H1 (cell line): ENCODE measurements around the gene SWI5. TPM values are rescaled to one million over a fixed set of nuclear protein-coding genes. Genes with fewer than 3 reads are reported as not detected.

Experiments
- CTCF ChIA-PET: fragments of 300-600 bp; sonication (Branson Sonifier 250); formaldehyde crosslinking; loops from one replicate; lab custom pipeline; 2021; ENCODE audit not compliant: partially characterized antibody; lab: Charles Lee
- POLR2A ChIA-PET: fragments of 300-600 bp; sonication (Branson Sonifier 250); formaldehyde crosslinking; loops from one replicate; lab custom pipeline; 2021; ENCODE audit warnings: inconsistent platforms; ENCODE audit not compliant: partially characterized antibody; lab: Charles Lee
- DNase-seq, 2 experiments: peaks; one replicate each; pipeline versions ENCODE4 v3.0.0 to v3.0.0-alpha.2; 2010 to 2022; ENCODE audit warnings: low spot score in 2 of 2, low read depth in 1 of 2, mixed read lengths in 1 of 2
- FAIRE-seq: peaks from 2 replicates; lab custom pipeline; 2011; peaks lifted over from hg19 to GRCh38; lab: Jason Lieb, UNC
- H2AFZ ChIP-seq: 2 replicates; pipeline ENCODE4 v1.8.1; 2012; ENCODE audit warnings: low read length, inconsistent platforms
- H2AK5ac ChIP-seq: 2 replicates; pipeline ENCODE4 v1.6.1; 2013; ENCODE audit warnings: low read depth, low read length
- H2BK120ac ChIP-seq: replicated peaks from 2 replicates; pipeline ENCODE3; 2013; ENCODE audit warnings: low read depth, low read length, inconsistent platforms
- H2BK12ac ChIP-seq: 2 replicates; pipeline ENCODE4 v1.6.1; 2013; ENCODE audit warnings: low read depth, low read length
- H2BK15ac ChIP-seq: 2 replicates; pipeline ENCODE4 v1.6.1; 2013; ENCODE audit warnings: low read length
- H2BK20ac ChIP-seq: 2 replicates; pipeline ENCODE4 v1.6.1; 2013; ENCODE audit warnings: low read length
- H2BK5ac ChIP-seq: 2 replicates; pipeline ENCODE4 v1.6.1; 2013; ENCODE audit warnings: low read depth, low read length
- H3K14ac ChIP-seq: 2 replicates; pipeline ENCODE4 v1.6.1; 2013; ENCODE audit warnings: inconsistent platforms; ENCODE audit not compliant: insufficient read length
- H3K18ac ChIP-seq: 2 replicates; pipeline ENCODE4 v1.6.1; 2013; ENCODE audit warnings: low read length; ENCODE audit errors: extremely low read depth
- H3K23ac ChIP-seq: 2 replicates; pipeline ENCODE4 v1.6.1; 2013; ENCODE audit warnings: inconsistent platforms; ENCODE audit not compliant: insufficient read length
- H3K23me2 ChIP-seq: 2 replicates; pipeline ENCODE4 v1.6.1; 2013; ENCODE audit warnings: low read depth, low read length
- H3K27ac ChIP-seq: 2 replicates; pipeline ENCODE4 v1.6.1; 2011; ENCODE audit warnings: low read depth, low read length, inconsistent platforms
- H3K27me3 ChIP-seq, 4 experiments: replicated peaks in 1 of 4; 1 replicate in 1 of 4; 2 replicates in 3 of 4; pipeline versions ENCODE4 v1.6.1 to v1.8.1; 2011 to 2013; ENCODE audit warnings: low read length in 3 of 4, mild to moderate bottlenecking in 3 of 4, inconsistent platforms in 2 of 4, mixed read lengths in 2 of 4, moderate library complexity in 1 of 4; ENCODE audit not compliant: control insufficient read depth in 3 of 4, insufficient read depth in 3 of 4; ENCODE audit errors: extremely low read depth in 1 of 4
- H3K36me3 ChIP-seq, 4 experiments: 2 replicates each; pipeline versions ENCODE4 v1.6.1 to v1.8.1; 2011 to 2013; ENCODE audit warnings: mild to moderate bottlenecking in 4 of 4, low read length in 3 of 4, moderate library complexity in 2 of 4, control low read depth in 1 of 4, inconsistent platforms in 1 of 4; ENCODE audit not compliant: insufficient read depth in 4 of 4, control insufficient read depth in 2 of 4
- H3K4ac ChIP-seq: replicated peaks from 2 replicates; pipeline ENCODE3; 2013; ENCODE audit warnings: low read length, low read depth, mixed read lengths, inconsistent platforms; ENCODE audit not compliant: insufficient read length
- H3K4me1 ChIP-seq, 4 experiments: replicated peaks in 1 of 4; 1 replicate in 1 of 4; 2 replicates in 3 of 4; pipeline versions ENCODE4 v1.6.1 to v1.8.1; 2011 to 2013; ENCODE audit warnings: low read length in 3 of 4, inconsistent platforms in 2 of 4, mixed read lengths in 1 of 4; ENCODE audit not compliant: insufficient read depth in 4 of 4, control insufficient read depth in 3 of 4
- H3K4me2 ChIP-seq, 2 experiments: 2 replicates each; pipeline versions ENCODE4 v1.6.1 to v1.8.1; 2011 to 2013; ENCODE audit warnings: low read depth in 2 of 2, low read length in 2 of 2, control low read depth in 1 of 2, inconsistent platforms in 1 of 2, mild to moderate bottlenecking in 1 of 2; ENCODE audit not compliant: insufficient read depth in 1 of 2
- H3K4me3 ChIP-seq, 4 experiments: fragments of 200-600, 300-600 bp in 1 of 4; sonication (generic), shearing (Covaris generic), sonication (Bioruptor Twin) in 1 of 4; 2 replicates each; pipeline versions ENCODE4 v1.5.1 to v1.8.1; 2011 to 2016; ENCODE audit warnings: low read length in 4 of 4, low read depth in 3 of 4, control low read depth in 2 of 4, inconsistent platforms in 2 of 4, mild to moderate bottlenecking in 2 of 4, mixed read lengths in 1 of 4, moderate library complexity in 1 of 4; ENCODE audit not compliant: insufficient read depth in 2 of 4; ENCODE audit errors: extremely low read depth in 1 of 4
- H3K56ac ChIP-seq: replicated peaks from 2 replicates; pipeline ENCODE3; 2013; ENCODE audit warnings: low read depth, mild to moderate bottlenecking, mixed read lengths, low read length, inconsistent platforms; ENCODE audit not compliant: insufficient read length
- H3K79me1 ChIP-seq: 2 replicates; pipeline ENCODE4 v1.6.1; 2013; ENCODE audit warnings: low read depth, low read length, control low read depth
- H3K79me2 ChIP-seq, 2 experiments: 2 replicates each; pipeline versions ENCODE4 v1.6.1 to v1.8.1; 2012 to 2013; ENCODE audit warnings: low read length in 2 of 2, mild to moderate bottlenecking in 2 of 2, inconsistent platforms in 1 of 2; ENCODE audit not compliant: insufficient read depth in 2 of 2, control insufficient read depth in 1 of 2
- H3K9ac ChIP-seq, 4 experiments: replicated peaks in 1 of 4; 1 replicate in 1 of 4; 2 replicates in 3 of 4; pipeline versions ENCODE4 v1.6.1 to v1.8.1; 2011 to 2013; ENCODE audit warnings: low read depth in 3 of 4, low read length in 3 of 4, control low read depth in 2 of 4, mild to moderate bottlenecking in 2 of 4, moderate library complexity in 2 of 4, inconsistent platforms in 1 of 4; ENCODE audit errors: extremely low read depth in 1 of 4
- H3K9me3 ChIP-seq, 2 experiments: 2 replicates each; pipeline versions ENCODE4 v1.6.1 to v1.8.1; 2012 to 2013; ENCODE audit warnings: mild to moderate bottlenecking in 2 of 2, moderate library complexity in 2 of 2, control low read depth in 1 of 2, inconsistent platforms in 1 of 2, low read depth in 1 of 2, low read length in 1 of 2, mixed read lengths in 1 of 2; ENCODE audit not compliant: insufficient read depth in 2 of 2
- H4K20me1 ChIP-seq, 2 experiments: replicated peaks in 1 of 2; 2 replicates each; pipeline versions ENCODE3 to v1.8.1; 2011 to 2013; ENCODE audit warnings: inconsistent platforms in 2 of 2, low read length in 2 of 2, mild to moderate bottlenecking in 1 of 2; ENCODE audit not compliant: insufficient read depth in 2 of 2, control insufficient read depth in 1 of 2
- H4K5ac ChIP-seq: 2 replicates; pipeline ENCODE4 v1.6.1; 2013; ENCODE audit warnings: low read length, low read depth, mixed read lengths, inconsistent platforms; ENCODE audit not compliant: insufficient read length
- H4K8ac ChIP-seq: 2 replicates; pipeline ENCODE4 v1.8.0; 2013; ENCODE audit warnings: mild to moderate bottlenecking, moderate library complexity, low read length, inconsistent platforms; ENCODE audit not compliant: insufficient read depth; ENCODE audit errors: extremely low read depth
- H4K91ac ChIP-seq: replicated peaks from 2 replicates; pipeline ENCODE3; 2013; ENCODE audit warnings: low read length, mixed read lengths, inconsistent platforms; ENCODE audit not compliant: insufficient read length
- ATF2 ChIP-seq: IDR thresholded peaks from 2 replicates; pipeline ENCODE4 v1.6.1; 2012; ENCODE audit warnings: low read length, inconsistent platforms
- CBX5 ChIP-seq: fragments of 300-800, 300-1000 bp; sonication (generic); IDR thresholded peaks from 2 replicates; pipeline ENCODE4 v1.7.1; 2016; ENCODE audit warnings: antibody characterized with exemption, low read length, low read depth
- CEBPB ChIP-seq: IDR thresholded peaks from 2 replicates; pipeline ENCODE4 v1.6.1; 2012; ENCODE audit warnings: low read depth, low read length
- EGR1 ChIP-seq: IDR thresholded peaks from 2 replicates; pipeline ENCODE4 v1.6.1; 2011; ENCODE audit warnings: low read depth, low read length, borderline replicate concordance
- EZH2 ChIP-seq: fragments of 200-600 bp; sonication (generic); IDR thresholded peaks from 2 replicates; pipeline ENCODE4 v1.7.1; 2012; ENCODE audit warnings: low read depth, mild to moderate bottlenecking, moderate library complexity, low read length, inconsistent platforms; ENCODE audit not compliant: severe bottlenecking
- FOSL1 ChIP-seq: IDR thresholded peaks from 2 replicates; pipeline ENCODE4 v1.6.1; 2011; ENCODE audit warnings: mild to moderate bottlenecking, low read depth, low read length, moderate library complexity; ENCODE audit not compliant: insufficient read depth
- KDM4A ChIP-seq: IDR thresholded peaks from one replicate; pipeline ENCODE4 v1.7.1; 2012; ENCODE audit warnings: low read depth, mild to moderate bottlenecking, moderate library complexity, low read length, inconsistent platforms; ENCODE audit not compliant: severe bottlenecking
- MAX ChIP-seq: IDR thresholded peaks from 2 replicates; pipeline ENCODE4 v1.6.1; 2012; ENCODE audit warnings: inconsistent platforms
- POU5F1 ChIP-seq: IDR thresholded peaks from 2 replicates; pipeline ENCODE4 v1.6.1; 2011; ENCODE audit warnings: low read depth, mild to moderate bottlenecking, low read length, moderate library complexity
- RAD21 ChIP-seq, 2 experiments: IDR thresholded peaks in 1 of 2; conservative IDR thresholded peaks in 1 of 2; 2 replicates each; pipeline ENCODE4 v1.6.1; 2011; ENCODE audit warnings: low read depth in 2 of 2, low read length in 2 of 2, improper control_type of control experiment in 1 of 2, inconsistent platforms in 1 of 2, mild to moderate bottlenecking in 1 of 2, moderate library complexity in 1 of 2
- RXRA ChIP-seq: IDR thresholded peaks from 2 replicates; pipeline ENCODE4 v1.6.1; 2011; ENCODE audit warnings: low read depth, mild to moderate bottlenecking, low read length, moderate library complexity; ENCODE audit not compliant: insufficient read depth
- WGBS, 2 experiments: shearing (Covaris generic) in 1 of 2; methylation state at CpG; one replicate each; pipeline versions ENCODE4 v1.1.6 to v1.1.7; 2013 to 2015; ENCODE audit warnings: low lambda C conversion rate in 2 of 2, mixed read lengths in 2 of 2, inconsistent platforms in 1 of 2, low coverage in 1 of 2, missing lambda C conversion rate in 1 of 2; ENCODE audit not compliant: insufficient replicate concordance in 2 of 2, insufficient coverage in 1 of 2, insufficient read length in 1 of 2; ENCODE audit errors: extremely low coverage in 1 of 2, missing lambda C conversion rate in 1 of 2; 5-methylcytosine and 5-hydroxymethylcytosine counted together
- polyA plus RNA-seq, 7 experiments: library from polyadenylated mRNA; depleted of rRNA in 3 of 7; stranded (reverse) in 5 of 7; unstranded in 2 of 7; fragments of >200 nt in 5 of 7; fragments of 200-250 nt in 2 of 7; gene quantifications; 1 replicate in 5 of 7; 2 replicates in 1 of 7; 4 replicates in 1 of 7; pipeline versions ENCODE4 v1.2.1 to v1.2.3, GENCODE V29; 2011 to 2013; ENCODE audit warnings: missing spikeins in 2 of 7, mixed read lengths in 2 of 7
- total RNA-seq: library from RNA; stranded (reverse); fragmentation: NEBNext Ultra II Directional; extraction: Animal tissue kit (Norgen Biotek cat#: 25700); gene quantifications from 2 replicates; pipeline ENCODE4 v1.2.1, GENCODE V29; 2021

SWI5 gene
- total and polyA plus RNA-seq, 2 of the 8 experiments (the other 6 are each of a cell fraction or from before 2014, with no cell fraction given) = 29.0 to 59.5 TPM

GRCh38 chr9:128258326-128258725 lies 17.8 kb upstream of the SWI5 start:
- no peak for FAIRE-seq
- peaks cover 8 to 14% of the 10 kb centered on the region in 2 experiments for H4K20me1 ChIP-seq
- H3K4me3 ChIP-seq = no peak overlapping the region
- no peak overlapping the region for H4K91ac ChIP-seq
- H3K23me2 ChIP-seq = no peaks in the 10 kb centered on the region
- H3K9ac ChIP-seq = no peak overlapping the region
- peaks cover 5 to 33% (median 20%) of the 10 kb centered on the region in 4 experiments; a peak in 6 of 8 replicates for H3K36me3 ChIP-seq
- no peak overlapping the region for H2BK5ac ChIP-seq
- no peak overlapping the region for H3K14ac ChIP-seq
- peaks cover 0 to 3% (median 2%) of the 10 kb centered on the region in 4 experiments; a peak in 3 of 7 replicates for H3K4me1 ChIP-seq
- H3K4ac ChIP-seq = no peak overlapping the region
- no peaks in the 10 kb centered on the region for H3K9me3 ChIP-seq
- no peak overlapping the region for H3K56ac ChIP-seq
- H3K79me2 ChIP-seq = no peaks in the 10 kb centered on the region
- H2BK120ac ChIP-seq = no peak overlapping the region
- no peak for DNase-seq
- no peak overlapping the region for H4K5ac ChIP-seq
- H2AK5ac ChIP-seq = no peak overlapping the region
- H3K79me1 ChIP-seq = no peaks in the 10 kb centered on the region
- no peaks in the 10 kb centered on the region for H3K27me3 ChIP-seq
- no peak overlapping the region for H4K8ac ChIP-seq
- POLR2A ChIA-PET = interaction anchor here (1.1 to 2.8 kb wide), 4 partner anchors 8 to 83 kb away, joined by 3 to 7 read pairs (median 4); no protein-coding TSS in a partner anchor
- 92% methylated on average over 2 of the region's 6 CpGs; no CpG with 5 or more reads in 1 of the 2 experiments for WGBS, 2 experiments
- no peak overlapping the region for H3K4me2 ChIP-seq
- H2BK15ac ChIP-seq = no peak overlapping the region
- H3K27ac ChIP-seq = no peak overlapping the region
- H2AFZ ChIP-seq = no peak overlapping the region
- H2BK12ac ChIP-seq = no peak overlapping the region
- CTCF ChIA-PET = interaction anchor here (0.7 to 7.9 kb wide), 7 partner anchors 9 to 101 kb away, joined by 3 to 58 read pairs (median 4); no protein-coding TSS in a partner anchor
- no peak overlapping the region for H2BK20ac ChIP-seq
- H3K18ac ChIP-seq = no peak overlapping the region
- no peak overlapping the region for H3K23ac ChIP-seq
- TF ChIP-seq FOSL1 = no peak
- TF ChIP-seq ATF2 = no peak
- no peak for TF ChIP-seq RAD21 (IDR thresholded peaks at IDR 0.05 in 1 of 2, conservative IDR thresholded peaks at IDR 0.05 in 1 of 2; ENCODE audit: low read depth in 2 of 2, low read length in 2 of 2)
- TF ChIP-seq EZH2 = no peak
- TF ChIP-seq RXRA = no peak
- TF ChIP-seq CBX5 = no peak
- TF ChIP-seq KDM4A = no peak
- no peak for TF ChIP-seq CEBPB
- TF ChIP-seq EGR1 = no peak
- no peak for TF ChIP-seq MAX
- no peak for TF ChIP-seq POU5F1
